ENCODE data around the gene RWDD1. TPM values are rescaled to one million over a fixed set of nuclear protein-coding genes. Genes with fewer than 3 reads are reported as not detected.

The RWDD1 gene
- total RNA-seq, 2 donors from 2014 or later, result 29.1 to 29.5 TPM

DNA sequence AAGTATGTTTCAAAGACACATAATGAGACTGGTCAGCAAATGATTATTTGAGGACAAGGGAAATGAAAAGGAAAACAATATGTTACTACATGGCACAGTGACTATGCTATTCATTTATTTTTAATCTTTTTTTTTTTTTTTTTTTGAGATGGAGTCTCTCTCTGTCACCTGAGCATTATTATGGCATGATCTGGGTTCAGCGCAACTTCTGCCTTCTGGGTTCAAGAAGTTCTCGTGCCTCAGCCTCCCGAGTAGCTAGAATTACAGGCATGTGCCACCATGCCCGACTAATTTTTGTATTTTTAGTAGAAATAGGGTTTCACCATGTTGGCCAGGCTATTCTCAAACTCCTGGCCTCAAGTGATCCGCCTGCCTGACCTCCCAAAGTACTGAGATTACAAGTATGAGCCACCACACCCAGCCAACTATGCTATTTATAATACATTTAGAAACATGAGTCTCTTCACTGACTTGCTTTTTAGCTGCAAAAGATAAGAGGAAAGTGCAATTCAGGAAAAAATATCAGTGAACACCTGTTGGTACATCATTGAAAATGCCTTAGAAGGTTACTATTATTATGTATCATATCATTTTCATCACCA is 14.4 kb upstream of the RWDD1 start:
- ATAC-seq (no peak), DNase-seq (no peak)
- intact Hi-C loops (cut with DNase I, micrococcal nuclease), result no loop called here

DNA sequence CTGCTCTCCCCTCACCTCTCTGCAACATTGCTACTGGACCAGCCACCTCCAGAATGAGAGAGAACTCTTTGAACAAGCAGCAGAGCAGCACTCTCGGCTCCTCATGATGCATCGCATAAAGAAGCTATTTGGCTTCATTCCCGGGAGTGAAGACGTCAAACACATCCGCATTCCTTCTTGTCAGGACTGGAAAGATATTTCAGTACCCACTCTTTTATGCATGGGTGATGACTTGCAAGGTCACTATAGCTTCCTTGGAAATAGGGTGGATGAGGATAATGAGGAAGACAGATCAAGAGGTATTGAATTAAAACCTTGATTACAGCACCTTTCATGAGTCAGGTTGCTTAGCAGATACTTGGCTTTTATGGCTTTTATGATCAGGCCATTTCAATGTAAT is 13.4 kb upstream of the RWDD1 start:
- ATAC-seq (peak; percentile 32), DNase-seq (no peak)
- intact Hi-C loops (cut with DNase I, micrococcal nuclease), result no loop called here

DNA sequence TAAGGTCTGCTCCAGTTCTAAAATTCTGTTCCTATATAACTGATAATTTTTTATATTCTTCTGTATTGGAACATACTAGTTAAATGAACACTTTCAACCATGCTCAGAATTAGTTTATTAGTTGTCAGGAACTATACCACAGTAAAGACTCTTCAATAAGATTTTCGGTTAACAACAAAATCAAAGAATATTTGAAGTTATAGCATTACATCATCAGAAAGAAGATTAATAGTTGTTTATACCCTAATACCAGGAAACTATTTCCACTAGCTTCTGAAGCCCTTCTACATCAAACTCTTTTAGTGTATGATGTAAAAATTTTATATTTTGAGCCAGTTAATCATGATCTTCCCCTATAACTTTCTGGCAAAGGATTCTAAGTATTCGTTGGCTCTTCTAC is 11.2 kb upstream of the RWDD1 start:
- no peak for DNase-seq
- ATAC-seq, result no peak
- intact Hi-C loops (cut with DNase I, micrococcal nuclease), result no loop called here

DNA sequence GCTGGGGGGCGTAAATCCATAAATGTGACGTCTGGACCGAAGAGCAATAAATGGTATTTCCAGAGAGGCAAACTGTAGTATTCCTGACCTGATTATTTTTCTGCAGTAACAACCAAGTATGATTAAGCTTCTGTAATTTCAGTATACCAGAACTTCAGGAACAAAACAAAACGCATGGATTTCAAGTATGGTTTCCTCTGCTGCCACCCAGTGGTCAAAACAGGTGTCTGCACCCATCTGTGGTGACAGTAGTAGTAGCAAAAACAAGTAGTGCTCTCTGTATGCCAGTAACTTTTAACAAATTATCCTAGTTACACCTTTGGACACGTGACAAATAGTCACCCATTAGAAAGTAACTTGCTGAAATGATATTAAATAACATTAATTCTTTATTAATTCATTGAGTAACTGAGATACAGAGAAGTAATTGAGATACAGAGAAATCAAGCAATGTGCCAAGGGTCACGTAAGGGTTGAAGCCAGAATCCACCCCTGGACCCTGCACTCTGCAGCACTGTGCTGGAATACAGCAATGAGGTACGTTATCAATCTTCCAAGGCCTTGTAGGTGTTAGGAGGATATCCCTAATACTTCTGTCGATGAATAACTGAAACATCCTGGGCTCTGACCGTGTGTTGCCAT is 9.8 kb upstream of the RWDD1 start:
- ATAC-seq (peak; percentile 76), DNase-seq (peak; percentile 32 to 74)
- intact Hi-C loops (cut with DNase I, micrococcal nuclease), result no loop called here

- ATAC-seq, result no peak
- intact Hi-C loops (cut with DNase I, micrococcal nuclease), result no loop called here
Observed at GRCh38 chr6:116562019-116562403, 9.3 kb upstream of the RWDD1 start.

GRCh38 chr6:116562614-116563013 is 8.7 kb upstream of the RWDD1 start:
- intact Hi-C loops (cut with DNase I, micrococcal nuclease), result no loop called here
- DNase-seq (no peak), ATAC-seq (no peak)

More at GRCh38 chr6:116562019-116562403, 9.3 kb upstream of the RWDD1 start:
- no peak for DNase-seq

- DNase-seq (no peak), ATAC-seq (no peak)
- intact Hi-C loops (cut with DNase I, micrococcal nuclease), result no loop called here
Observed at GRCh38 chr6:116563830-116564229, 7.5 kb upstream of the RWDD1 start.

DNA sequence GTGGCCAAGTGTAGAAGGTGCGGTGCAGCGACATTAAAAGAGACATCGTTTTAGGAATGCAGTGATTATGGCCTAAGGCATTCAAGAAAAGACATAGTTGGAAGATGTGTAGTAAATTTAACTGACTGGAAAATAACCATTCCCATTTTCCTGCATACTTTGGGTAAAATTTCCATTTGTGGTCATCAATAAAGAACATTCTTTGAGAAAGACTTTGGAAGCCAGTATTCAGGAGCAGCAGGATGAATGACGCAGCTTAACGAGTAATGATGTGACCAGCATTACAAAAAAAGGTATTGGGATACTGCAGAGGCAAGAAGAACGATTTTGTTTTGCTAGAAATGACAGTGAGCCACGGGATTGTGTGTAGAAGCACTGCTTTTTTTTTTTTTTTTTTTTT is 7.0 kb upstream of the RWDD1 start:
- no peak for DNase-seq
- no peak for ATAC-seq
- intact Hi-C loops (cut with DNase I, micrococcal nuclease), result no loop called here

DNA sequence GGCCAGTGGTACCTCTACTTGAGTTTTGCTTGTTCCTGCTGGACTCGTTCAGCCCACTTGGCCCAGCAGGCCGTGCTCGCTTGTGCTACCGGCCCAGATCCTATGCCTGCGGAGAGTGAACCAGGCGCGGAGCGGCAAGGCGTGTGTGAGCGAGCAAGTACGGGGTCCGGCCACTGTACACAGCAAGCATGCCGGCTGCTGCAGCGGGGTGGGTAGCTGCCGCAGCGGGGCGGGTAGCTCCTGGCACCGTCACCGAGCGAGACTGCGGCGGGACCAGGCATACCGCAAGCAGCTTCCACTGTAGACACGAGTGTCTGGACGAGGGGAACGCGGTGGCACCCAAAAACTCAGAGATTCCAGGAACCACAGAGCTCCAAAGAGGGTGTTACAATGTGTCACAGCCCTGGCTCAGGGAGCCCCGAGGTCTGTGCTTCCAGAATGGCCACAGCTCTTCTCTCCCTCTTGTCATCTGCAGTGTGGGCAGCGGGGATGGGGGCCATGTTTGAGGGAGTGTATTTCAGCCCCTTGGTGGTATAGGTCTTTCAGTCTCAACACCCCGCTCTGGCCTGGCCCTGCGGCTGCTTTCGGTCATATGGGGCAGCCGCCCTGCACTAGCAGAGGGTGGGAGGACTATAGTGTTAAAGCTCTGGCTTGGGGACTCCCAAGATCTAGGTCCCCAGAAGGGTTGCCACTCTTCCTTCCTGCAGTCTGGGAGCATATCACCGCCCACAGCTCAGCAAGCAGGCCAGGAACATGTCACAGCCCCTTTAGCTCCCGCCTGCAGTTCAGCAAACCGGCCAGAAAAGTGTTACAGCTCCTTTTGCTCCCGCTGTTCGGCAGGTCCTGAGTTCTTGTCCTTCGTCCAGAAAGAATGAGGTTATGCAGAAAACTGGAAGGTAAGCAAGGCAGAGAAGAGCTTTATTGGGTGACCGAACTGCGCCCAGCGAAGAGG is 6.1 kb upstream of the RWDD1 start:
- peak in 1 of 2 donors; percentile 17 for DNase-seq
- peak; percentile 46 for ATAC-seq
- intact Hi-C loops (cut with DNase I, micrococcal nuclease), result loop anchor here in 1 of 2 donors (5.0 kb wide), 1 partner anchor 288 kb away; the partner anchor contains the start of gene TSPYL1

- DNase-seq (no peak), ATAC-seq (no peak)
- intact Hi-C loops (cut with DNase I, micrococcal nuclease), result loop anchor here in 1 of 2 donors (5.0 kb wide), 1 partner anchor 291 kb away; the partner anchor contains the start of gene TSPYL1
Observed at GRCh38 chr6:116568111-116568510, 3.2 kb upstream of the RWDD1 start.

DNA sequence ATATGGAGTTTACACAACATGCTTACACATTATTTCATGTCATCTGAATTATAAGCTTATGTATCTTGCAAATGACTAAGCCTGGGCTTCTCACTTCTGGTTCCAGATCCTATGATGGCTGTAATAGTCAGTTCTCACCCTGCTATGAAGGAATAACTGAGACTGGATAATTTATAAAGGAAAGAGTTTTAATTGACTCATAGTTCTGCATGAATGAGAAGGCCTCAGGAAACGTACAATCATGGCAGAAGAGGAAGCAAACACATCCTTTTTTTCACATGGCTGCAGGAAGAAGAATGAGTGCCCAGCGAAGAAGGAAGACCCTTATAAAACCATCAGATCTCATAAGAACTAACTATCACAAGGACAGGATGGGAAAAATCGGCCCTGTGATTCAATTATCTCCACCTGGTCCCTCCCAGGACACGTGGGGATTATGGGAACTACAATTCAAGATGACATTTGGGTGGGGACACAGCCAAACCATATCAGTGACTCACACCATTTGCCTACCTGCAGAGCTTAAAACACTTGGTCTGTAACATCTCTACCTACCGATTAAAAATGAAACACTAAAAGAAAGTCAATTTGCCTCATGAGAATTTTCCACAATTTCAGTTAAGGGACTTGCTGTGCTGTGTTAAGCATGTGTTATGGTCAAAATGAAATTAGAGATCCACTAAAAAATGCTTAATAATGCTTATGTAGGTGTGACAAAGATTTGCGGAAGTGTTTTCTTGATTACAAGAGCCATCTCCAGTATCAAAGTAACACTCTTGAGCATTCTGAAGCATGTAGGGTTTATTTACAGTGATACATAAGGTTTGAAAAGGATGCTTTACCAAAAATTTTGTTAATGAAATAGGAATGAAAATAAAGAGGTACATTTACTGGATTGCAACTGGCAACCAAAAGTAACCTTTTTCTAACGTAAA is 2.2 kb upstream of the RWDD1 start:
- DNase-seq (no peak), ATAC-seq (no peak)
- intact Hi-C loops (cut with DNase I, micrococcal nuclease), result loop anchor here in 1 of 2 donors (5.0 kb wide), 1 partner anchor 292 kb away; the partner anchor contains the start of gene TSPYL1

DNA sequence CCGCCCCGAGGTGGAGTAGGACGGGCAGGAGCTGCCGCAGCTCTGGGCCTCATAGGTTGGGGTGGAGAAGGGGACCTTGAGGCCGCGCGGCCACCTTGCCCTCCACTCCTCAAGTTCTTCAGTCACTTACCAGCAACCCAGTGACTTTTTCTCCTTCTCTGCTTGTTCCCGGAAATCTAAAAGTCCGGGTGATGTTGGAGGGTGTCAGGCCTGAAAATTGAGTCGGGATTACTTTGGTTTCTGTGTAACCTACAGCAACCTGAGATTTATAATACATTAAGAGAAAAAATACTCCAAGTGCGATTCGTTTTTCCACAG is 338 bp downstream of the RWDD1 start:
- DNase-seq, result no peak
- ATAC-seq, result no peak
- intact Hi-C loops (cut with DNase I, micrococcal nuclease), result no loop called here

DNA sequence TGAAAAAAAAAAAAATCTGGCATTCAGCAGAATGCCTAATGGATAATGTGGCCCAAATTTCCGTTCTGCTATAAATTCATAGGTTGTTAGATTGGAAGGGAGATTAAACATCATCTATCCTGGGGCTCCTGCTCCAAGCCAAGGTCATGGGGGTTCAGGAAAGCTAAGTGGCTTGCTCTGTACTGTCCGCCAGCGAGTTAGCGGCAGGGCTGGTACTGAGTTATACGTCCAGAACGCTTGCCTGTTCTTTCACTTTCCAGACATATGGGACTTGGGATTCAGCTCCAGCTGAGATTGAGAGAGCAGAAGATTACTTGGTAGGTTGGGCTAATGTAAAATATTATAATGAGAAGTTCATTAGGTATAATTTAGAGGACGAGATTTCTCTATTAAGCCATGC is 858 bp downstream of the RWDD1 start:
- peak; percentile 42 to 59 for DNase-seq
- intact Hi-C loops (cut with DNase I, micrococcal nuclease), result no loop called here
- peak; percentile 44 for ATAC-seq

DNA sequence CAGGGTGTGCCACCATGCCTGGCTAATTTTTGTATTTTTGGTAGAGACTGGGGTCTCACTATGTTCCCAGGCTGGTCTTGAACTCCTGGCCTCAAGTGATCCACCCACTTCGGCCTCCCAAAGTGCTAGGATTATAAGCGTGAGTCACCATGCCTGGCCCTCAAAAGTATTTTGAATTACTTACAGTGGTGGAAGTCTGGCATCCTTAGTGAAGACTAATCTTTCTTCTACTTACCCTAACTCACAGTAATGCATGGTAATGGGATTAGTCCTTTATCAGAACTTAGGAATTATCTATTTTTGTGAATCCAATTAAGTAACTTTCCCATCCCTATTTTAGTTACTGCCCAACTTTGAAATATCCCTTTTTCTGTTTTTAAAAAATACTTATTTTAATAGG is 3.9 kb downstream of the RWDD1 start:
- intact Hi-C loops (cut with DNase I, micrococcal nuclease), result no loop called here
- ATAC-seq (no peak), DNase-seq (no peak)

DNA sequence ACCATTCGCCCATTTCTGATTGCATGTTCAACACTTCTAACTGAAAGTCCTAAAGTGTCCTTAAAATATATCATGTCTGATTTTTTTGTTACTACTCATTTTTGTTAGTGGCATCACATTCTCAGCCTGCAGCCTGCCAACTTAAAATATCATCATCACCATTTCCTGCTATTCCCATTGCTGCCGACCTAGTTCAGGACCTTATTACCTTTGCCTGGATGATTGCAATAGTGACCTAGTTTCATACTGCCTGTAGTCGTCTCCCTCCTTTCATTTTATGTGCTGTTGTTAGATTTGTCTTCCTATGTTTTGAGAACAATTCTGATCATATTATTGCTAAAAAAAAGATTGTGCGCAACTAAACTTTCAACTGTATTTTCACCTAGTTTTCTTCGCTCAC is 6.2 kb downstream of the RWDD1 start:
- ATAC-seq (no peak), DNase-seq (no peak)
- intact Hi-C loops (cut with DNase I, micrococcal nuclease), result no loop called here

DNA sequence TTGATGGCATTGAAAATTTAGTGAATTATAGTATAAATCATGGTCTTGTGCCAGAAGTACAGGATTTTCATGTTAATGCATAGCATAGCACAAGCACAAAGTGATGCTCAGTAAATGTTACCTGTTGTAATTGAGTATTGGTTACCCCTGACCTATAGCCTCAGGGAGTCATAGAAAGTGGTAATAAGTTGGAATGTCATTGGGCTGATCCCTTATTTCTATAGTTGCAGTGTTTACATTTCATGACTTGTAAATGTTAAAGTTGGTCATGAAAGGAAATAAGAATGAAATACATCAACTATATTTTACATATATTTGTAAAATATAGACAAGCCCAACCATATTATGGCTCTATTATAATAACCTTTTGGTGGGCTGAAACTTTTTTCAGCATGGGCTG is 7.0 kb downstream of the RWDD1 start:
- DNase-seq (no peak), ATAC-seq (no peak)
- intact Hi-C loops (cut with DNase I, micrococcal nuclease), result no loop called here

DNA sequence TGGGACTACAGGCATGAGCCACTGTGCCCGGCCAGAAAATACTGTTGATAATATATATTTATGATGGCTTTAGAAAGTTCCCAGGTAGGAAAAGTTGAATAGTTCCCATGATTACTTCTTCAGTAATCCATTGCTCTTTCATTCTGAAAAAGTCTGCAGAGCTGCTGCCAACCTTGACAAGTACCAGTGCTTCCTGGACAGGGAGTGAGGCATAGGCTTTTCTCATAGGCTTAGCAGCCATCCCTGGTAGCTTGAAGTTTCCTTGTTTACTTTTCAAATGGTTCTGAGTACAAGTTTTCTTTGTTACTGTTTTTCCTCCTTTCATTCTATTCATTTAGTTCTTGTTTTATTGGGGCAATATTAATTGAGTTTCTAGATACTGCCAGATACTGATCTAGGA is 7.8 kb downstream of the RWDD1 start:
- intact Hi-C loops (cut with DNase I, micrococcal nuclease), result no loop called here
- peak; percentile 93 for ATAC-seq
- no peak for DNase-seq

DNA sequence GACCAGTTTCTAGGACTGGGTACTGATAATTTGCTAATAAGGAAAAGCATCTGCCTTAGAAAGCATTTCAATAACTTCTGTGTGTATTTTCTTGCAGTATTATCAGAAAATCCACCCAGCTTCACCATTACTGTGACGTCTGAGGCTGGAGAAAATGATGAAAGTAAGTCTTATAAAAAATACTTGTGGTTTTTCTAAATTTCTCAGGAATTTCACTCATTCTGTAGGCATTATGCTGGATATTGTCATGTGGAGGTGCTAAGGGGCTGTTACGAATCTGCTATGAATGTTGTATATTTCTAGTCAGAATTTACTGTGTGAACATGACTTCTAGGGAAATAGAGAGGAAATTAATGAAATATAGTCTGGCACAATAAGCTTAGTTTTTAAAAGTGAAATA is 8.9 kb downstream of the RWDD1 start:
- intact Hi-C loops (cut with DNase I, micrococcal nuclease), result no loop called here
- ATAC-seq (no peak), DNase-seq (no peak)

DNA sequence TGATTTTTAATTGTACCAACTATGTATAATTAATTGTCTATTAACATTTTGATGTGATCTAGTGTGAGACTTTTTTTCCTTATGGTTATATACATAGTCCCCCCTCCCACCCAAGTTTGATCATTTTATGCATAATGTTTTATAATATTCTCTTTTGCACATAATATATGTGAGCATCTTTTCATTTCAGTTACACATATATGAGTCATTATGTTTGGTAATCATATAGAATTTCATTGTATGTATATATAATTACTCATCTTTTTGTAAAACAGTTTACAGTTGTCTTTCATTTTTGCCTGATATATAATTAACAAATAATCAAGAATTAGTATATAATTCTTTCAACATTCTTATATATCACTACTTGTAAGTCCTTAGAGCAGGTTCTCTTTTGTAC is 15.0 kb downstream of the RWDD1 start:
- ATAC-seq, result no peak
- intact Hi-C loops (cut with DNase I, micrococcal nuclease), result no loop called here
- DNase-seq, result no peak
